NCI-H2227 (cell line): ENCODE results near the gene CA12.
"Not testable (repeated sequence)": the region's sequence is repeated elsewhere in the genome, so short reads cannot be mapped to it uniquely, and the experiment has no call there.

Source experiments
- DNase-seq: peaks from one replicate; lab custom pipeline; 2025; ENCODE audit not compliant: unreplicated experiment; lab: John Stamatoyannopoulos, UW

Gene CA12

GRCh38 chr15:63381301-63382204 lies at the start of gene CA12:
TSS of gene CA12 (minus strand) at chr15:63381846. CDS start at chr15:63381720, 126 bp downstream.
- peak; percentile 31 for DNase-seq

GRCh38 chr15:63430766-63431451 lies 49.3 kb upstream of the CA12 start:
- no peak for DNase-seq

GRCh38 chr15:63426552-63426951 lies 44.9 kb upstream of the CA12 start:
- DNase-seq: no peak

GRCh38 chr15:63425426-63425985 lies 43.9 kb upstream of the CA12 start:
- DNase-seq: no peak

GRCh38 chr15:63422891-63423590 lies 41.4 kb upstream of the CA12 start:
- DNase-seq: no peak

GRCh38 chr15:63421433-63421832 lies 39.8 kb upstream of the CA12 start:
- no peak for DNase-seq

- DNase-seq: no peak
Observed at GRCh38 chr15:63420333-63420747, 38.7 kb upstream of the CA12 start.

GRCh38 chr15:63418811-63419210 lies 37.2 kb upstream of the CA12 start:
- no peak for DNase-seq

- DNase-seq: no peak
Observed at GRCh38 chr15:63417721-63418120, 36.1 kb upstream of the CA12 start.

GRCh38 chr15:63417274-63417673 lies 35.6 kb upstream of the CA12 start:
- DNase-seq: not testable (repeated sequence)

- no peak for DNase-seq
Observed at GRCh38 chr15:63414474-63415120, 33.0 kb upstream of the CA12 start.

- DNase-seq: no peak
Observed at GRCh38 chr15:63412551-63412950, 30.9 kb upstream of the CA12 start.

GRCh38 chr15:63411866-63412265 lies 30.2 kb upstream of the CA12 start:
- DNase-seq: no peak

- no peak for DNase-seq
Observed at GRCh38 chr15:63409179-63409578, 27.5 kb upstream of the CA12 start.

GRCh38 chr15:63408524-63408923 lies 26.9 kb upstream of the CA12 start:
- DNase-seq: no peak

GRCh38 chr15:63407612-63408011 lies 26.0 kb upstream of the CA12 start:
- no peak for DNase-seq

GRCh38 chr15:63405683-63406390 lies 24.2 kb upstream of the CA12 start:
- no peak for DNase-seq

- DNase-seq: no peak
Observed at GRCh38 chr15:63405159-63405558, 23.5 kb upstream of the CA12 start.

GRCh38 chr15:63403254-63403945 lies 21.8 kb upstream of the CA12 start:
- no peak for DNase-seq
